B cell (primary cell): ENCODE data around the gene SLC17A1. TPM values are rescaled to one million over a fixed set of nuclear protein-coding genes. Genes with fewer than 3 reads are reported as not detected.

ENCODE experiments used
- ATAC-seq: fragments of 200-7000 bp; cut with Tn5 transposase; one replicate; pipeline ENCODE4 v1.10.0; 2021; ENCODE audit warnings: low read depth, mild to moderate bottlenecking, moderate number of reproducible peaks, moderate library complexity
- CTCF ChIA-PET: fragments of 350-600 bp; sonication (Branson Sonifier 250); formaldehyde crosslinking; loops from one replicate; lab custom pipeline; 2021; ENCODE audit warnings: antibody characterized with exemption, inconsistent platforms; lab: Charles Lee
- POLR2A ChIA-PET: fragments of 350-600 bp; sonication (Branson Sonifier 250); formaldehyde crosslinking; loops from one replicate; lab custom pipeline; 2021; ENCODE audit warnings: antibody characterized with exemption; lab: Charles Lee
- DNase-seq: peaks from one replicate; pipeline ENCODE4 v3.0.0; 2013
- H2AFZ ChIP-seq: 2 replicates; pipeline ENCODE4 v1.6.1; 2012; ENCODE audit warnings: mild to moderate bottlenecking, low read depth, low read length; ENCODE audit not compliant: insufficient read depth, poor library complexity, severe bottlenecking
- H3K27ac ChIP-seq, 2 donors: 1 replicate in 1 of 2; 2 replicates in 1 of 2; pipeline ENCODE4 v1.5.1; 2012 to 2013; ENCODE audit warnings: low read length in 2 of 2, mild to moderate bottlenecking in 2 of 2, moderate library complexity in 1 of 2
- H3K27me3 ChIP-seq, 4 experiments: fragments of 200-600 bp in 1 of 4; sonication (generic) in 1 of 4; replicated peaks in 1 of 4; 1 replicate in 2 of 4; 2 replicates in 2 of 4; pipeline versions ENCODE4 v1.6.1 to v1.7.0; 2013 to 2016; ENCODE audit warnings: low read length in 3 of 4, mild to moderate bottlenecking in 2 of 4, mixed read lengths in 1 of 4, moderate library complexity in 1 of 4; ENCODE audit not compliant: insufficient read depth in 4 of 4, control insufficient read depth in 3 of 4; ENCODE audit errors: control extremely low read depth in 1 of 4
- H3K36me3 ChIP-seq, 2 experiments: replicated peaks in 1 of 2; 1 replicate in 1 of 2; 2 replicates in 1 of 2; pipeline versions ENCODE4 v1.6.1 to v1.7.1; 2013; ENCODE audit warnings: low read length in 1 of 2; ENCODE audit not compliant: insufficient read depth in 2 of 2, control insufficient read depth in 1 of 2; ENCODE audit errors: control extremely low read depth in 1 of 2, extremely low read depth in 1 of 2
- H3K4me1 ChIP-seq, 2 donors: fragments of 200-600 bp in 1 of 2; sonication (generic) in 1 of 2; 1 replicate in 1 of 2; 2 replicates in 1 of 2; pipeline versions ENCODE4 v1.5.1 to v1.6.1; 2013 to 2017; ENCODE audit warnings: low read length in 2 of 2; ENCODE audit not compliant: control insufficient read depth in 2 of 2, insufficient read depth in 2 of 2
- H3K4me2 ChIP-seq: replicated peaks from 2 replicates; pipeline ENCODE3; 2012; ENCODE audit warnings: mild to moderate bottlenecking, low read depth, low read length; ENCODE audit not compliant: poor library complexity, severe bottlenecking
- H3K4me3 ChIP-seq, 5 experiments: fragments of 200-600 bp in 1 of 5; sonication (generic) in 1 of 5; 1 replicate in 3 of 5; 2 replicates in 2 of 5; pipeline versions ENCODE4 v1.5.1 to v1.7.0; 2011 to 2016; ENCODE audit warnings: low read length in 4 of 5, mild to moderate bottlenecking in 4 of 5, low read depth in 2 of 5, control low read depth in 1 of 5, moderate library complexity in 1 of 5; ENCODE audit not compliant: insufficient read depth in 1 of 5; ENCODE audit errors: control extremely low read depth in 1 of 5, extremely low read depth in 1 of 5
- H3K79me2 ChIP-seq: fragments of 200-600 bp; sonication (generic); one replicate; pipeline ENCODE4 v1.6.0; 2016; ENCODE audit warnings: low read length; ENCODE audit not compliant: control insufficient read depth, insufficient read depth
- H3K9ac ChIP-seq: fragments of 200-600 bp; sonication (generic); 2 replicates; pipeline ENCODE4 v1.6.1; 2017; ENCODE audit warnings: mild to moderate bottlenecking, low read length, moderate library complexity
- H3K9me3 ChIP-seq, 3 donors: one replicate each; pipeline versions ENCODE4 v1.6.1 to v1.7.1; 2013; ENCODE audit warnings: low read length in 2 of 3; ENCODE audit not compliant: control insufficient read depth in 2 of 3, insufficient read depth in 1 of 3; ENCODE audit errors: control extremely low read depth in 1 of 3
- H4K20me1 ChIP-seq: 2 replicates; pipeline ENCODE4 v1.6.0; 2012; ENCODE audit warnings: mild to moderate bottlenecking, low read length; ENCODE audit not compliant: insufficient read depth, control insufficient read depth, poor library complexity, severe bottlenecking
- H3K27ac Mint-ChIP-seq: one replicate; pipeline ENCODE4 v1.8.0; 2021; ENCODE audit warnings: mixed read lengths
- H3K27me3 Mint-ChIP-seq: one replicate; pipeline ENCODE4 v1.8.0; 2021; ENCODE audit warnings: mixed read lengths
- H3K4me1 Mint-ChIP-seq: one replicate; pipeline ENCODE4 v1.8.0; 2021; ENCODE audit warnings: mixed read lengths
- H3K4me3 Mint-ChIP-seq: one replicate; pipeline ENCODE4 v1.8.0; 2021; ENCODE audit warnings: mixed read lengths
- H3K9me3 Mint-ChIP-seq: one replicate; pipeline ENCODE4 v1.8.0; 2022; ENCODE audit warnings: mixed read lengths; ENCODE audit not compliant: insufficient read depth
- EZH2 ChIP-seq: IDR thresholded peaks from 2 replicates; pipeline ENCODE4 v1.6.1; 2012; ENCODE audit warnings: borderline replicate concordance, low read depth, mild to moderate bottlenecking, moderate library complexity, low read length; ENCODE audit not compliant: insufficient read depth, poor library complexity, severe bottlenecking
- intact Hi-C: fragments of 100-400 bp; cut with micrococcal nuclease; formaldehyde crosslinking; loops from one replicate; pipeline ENCODE4 v1.10.0; 2022
- polyA plus RNA-seq: library from polyadenylated mRNA; depleted of rRNA; stranded (reverse); fragments of >200 nt; gene quantifications from 2 replicates; pipeline ENCODE4 v1.2.3, GENCODE V29; 2012
- total RNA-seq, 2 donors: library from RNA; stranded (reverse); fragments of 120-200 nt in 1 of 2; gene quantifications; 1 replicate in 1 of 2; 2 replicates in 1 of 2; pipeline versions ENCODE4 v1.2.3 to v1.2.4, GENCODE V29; 2013 to 2022
- TF ChIP-seq, protein P1 (sequence below): fragments of 200-600 bp; IDR thresholded peaks from one replicate; pipeline ENCODE4 v1.8.0; 2022; ENCODE audit warnings: antibody characterized with exemption, mild to moderate bottlenecking

The SLC17A1 gene
- total and polyA plus RNA-seq, 2 donors (not counting 1 experiment from before 2014, with no cell fraction given), result not detected

DNA sequence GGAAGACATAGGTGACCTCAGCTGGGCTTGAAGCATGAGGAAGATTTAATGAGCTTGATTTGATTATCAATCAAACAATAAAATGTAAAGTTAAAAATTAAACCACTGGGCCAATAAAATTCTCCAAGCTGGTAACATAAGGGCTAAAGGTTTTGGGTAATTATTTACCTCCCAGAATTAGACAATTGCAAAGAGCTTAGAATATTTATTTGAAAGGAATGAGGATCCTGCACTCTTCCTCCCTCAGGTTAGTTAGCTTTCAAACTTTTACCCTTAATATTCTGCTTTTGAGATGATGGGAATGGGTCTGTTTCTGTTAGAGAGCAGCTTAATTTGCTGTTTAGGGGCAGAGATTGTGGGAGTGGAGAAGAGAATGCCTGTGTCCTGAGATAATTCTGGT, 77.3 kb downstream of the SLC17A1 start, which contains the start of gene SLC17A4:
TSS of gene SLC17A4 (plus strand) at position 208 of the 400 bp plus-strand sequence. CDS start 7,221 bp downstream, outside the sequence.
- Mint-ChIP-seq H3K4me3 (no peak within 1 kb of the TSS), H3K9me3 (no peaks in the 10 kb centered on the region), H3K4me1 (peaks cover 4% of the 10 kb centered on the region), H3K27ac (no peak within 1 kb of the TSS), H3K27me3 (peaks cover 20% of the 10 kb centered on the region)
- peaks cover 5% of the 10 kb centered on the region in 2 donors for H3K4me1 ChIP-seq
- H3K27ac ChIP-seq, result no peak within 1 kb of the TSS
- H3K79me2 ChIP-seq, result no peaks in the 10 kb centered on the region
- ChIA-PET CTCF (no interaction called here), POLR2A (no interaction called here)
- no peaks in the 10 kb centered on the region for H4K20me1 ChIP-seq
- intact Hi-C loops, result no loop called here
- H3K4me3 ChIP-seq, result no peak within 1 kb of the TSS
- H2AFZ ChIP-seq, result no peak within 1 kb of the TSS
- no peak within 1 kb of the TSS for H3K4me2 ChIP-seq
- DNase-seq (no peak), ATAC-seq (no peak)
- no peak within 1 kb of the TSS for H3K9ac ChIP-seq
- no peaks in the 10 kb centered on the region for H3K27me3 ChIP-seq
- no peaks in the 10 kb centered on the region for H3K9me3 ChIP-seq
- H3K36me3 ChIP-seq, result no peaks in the 10 kb centered on the region
- TF ChIP-seq EZH2, result no peak
- TF ChIP-seq, protein P1, sequence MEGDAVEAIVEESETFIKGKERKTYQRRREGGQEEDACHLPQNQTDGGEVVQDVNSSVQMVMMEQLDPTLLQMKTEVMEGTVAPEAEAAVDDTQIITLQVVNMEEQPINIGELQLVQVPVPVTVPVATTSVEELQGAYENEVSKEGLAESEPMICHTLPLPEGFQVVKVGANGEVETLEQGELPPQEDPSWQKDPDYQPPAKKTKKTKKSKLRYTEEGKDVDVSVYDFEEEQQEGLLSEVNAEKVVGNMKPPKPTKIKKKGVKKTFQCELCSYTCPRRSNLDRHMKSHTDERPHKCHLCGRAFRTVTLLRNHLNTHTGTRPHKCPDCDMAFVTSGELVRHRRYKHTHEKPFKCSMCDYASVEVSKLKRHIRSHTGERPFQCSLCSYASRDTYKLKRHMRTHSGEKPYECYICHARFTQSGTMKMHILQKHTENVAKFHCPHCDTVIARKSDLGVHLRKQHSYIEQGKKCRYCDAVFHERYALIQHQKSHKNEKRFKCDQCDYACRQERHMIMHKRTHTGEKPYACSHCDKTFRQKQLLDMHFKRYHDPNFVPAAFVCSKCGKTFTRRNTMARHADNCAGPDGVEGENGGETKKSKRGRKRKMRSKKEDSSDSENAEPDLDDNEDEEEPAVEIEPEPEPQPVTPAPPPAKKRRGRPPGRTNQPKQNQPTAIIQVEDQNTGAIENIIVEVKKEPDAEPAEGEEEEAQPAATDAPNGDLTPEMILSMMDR, result no peak

DNA sequence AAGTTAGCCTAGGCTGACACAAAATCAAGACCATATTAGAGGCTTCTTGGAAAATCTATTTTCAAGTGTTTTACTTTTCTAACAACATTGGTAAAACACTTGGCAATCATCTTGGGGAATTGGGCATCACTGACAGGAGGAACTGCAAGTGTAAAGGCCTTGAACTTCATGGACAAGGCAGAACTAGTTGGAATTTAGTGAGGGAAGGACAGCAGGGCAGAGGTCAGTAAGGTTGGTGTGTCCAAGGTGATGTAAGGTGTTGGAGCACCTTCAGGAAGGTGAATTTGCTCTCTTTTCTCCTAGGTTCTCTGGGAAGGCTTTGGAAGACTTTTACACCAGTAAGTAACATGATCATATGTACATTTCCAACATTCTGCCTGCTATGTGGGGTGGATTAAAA, 78.8 kb downstream of the SLC17A1 start:
- H3K79me2 ChIP-seq, result no peaks in the 10 kb centered on the region
- H4K20me1 ChIP-seq, result no peaks in the 10 kb centered on the region
- intact Hi-C loops, result no loop called here
- H3K9ac ChIP-seq, result no peak overlapping the region
- no peak overlapping the region for H3K4me3 ChIP-seq
- ATAC-seq (no peak), DNase-seq (no peak)
- ChIA-PET POLR2A (no interaction called here), CTCF (interaction anchor here (1.0 to 3.0 kb wide), 2 partner anchors 34 to 206 kb away, joined by 4 to 9 read pairs; no protein-coding TSS in a partner anchor)
- TF ChIP-seq EZH2, result no peak
- TF ChIP-seq, protein P1, result no peak
- H3K9me3 ChIP-seq, result no peaks in the 10 kb centered on the region
- no peak overlapping the region for H3K4me2 ChIP-seq
- H3K4me1 ChIP-seq, result peaks cover 5% of the 10 kb centered on the region in 2 donors
- peaks cover 12% of the 10 kb centered on the region for H3K27me3 Mint-ChIP-seq
- H3K36me3 ChIP-seq, result no peaks in the 10 kb centered on the region
- no peak overlapping the region for H3K27ac ChIP-seq
- H3K4me3 Mint-ChIP-seq, result no peak overlapping the region
- H3K4me1 Mint-ChIP-seq, result peaks cover 5% of the 10 kb centered on the region
- no peak overlapping the region for H2AFZ ChIP-seq
- no peaks in the 10 kb centered on the region for H3K27me3 ChIP-seq
- no peaks in the 10 kb centered on the region for H3K9me3 Mint-ChIP-seq
- no peak overlapping the region for H3K27ac Mint-ChIP-seq
